Esophagus muscularis mucosa (tissue), 4 donors: Measurements from ENCODE around the gene UQCC2. TPM values are rescaled to one million over a fixed set of nuclear protein-coding genes. Genes with fewer than 3 reads are reported as not detected.

Experiments
- DNase-seq: peaks from one replicate; pipeline ENCODE4 v3.0.0-alpha.2; 2017; ENCODE audit errors: extremely low spot score
- H3K27ac ChIP-seq, 4 donors: fragments of 200-600 bp; sonication (generic); replicated peaks in 1 of 4; 1 replicate in 3 of 4; 2 replicates in 1 of 4; pipeline ENCODE4 v1.5.1; 2016 to 2019; ENCODE audit warnings: mild to moderate bottlenecking in 1 of 4
- H3K27me3 ChIP-seq, 4 donors: fragments of 200-600 bp; sonication (generic); one replicate each; pipeline versions ENCODE4 v1.5.1 to v1.6.0; 2016 to 2019
- H3K36me3 ChIP-seq, 4 donors: fragments of 200-600 bp; sonication (generic); one replicate each; pipeline ENCODE4 v1.5.1; 2016 to 2019
- H3K4me1 ChIP-seq, 4 donors: fragments of 200-600 bp; sonication (generic); one replicate each; pipeline ENCODE4 v1.5.1; 2016 to 2019
- H3K4me3 ChIP-seq, 4 donors: fragments of 200-600 bp; sonication (generic); 1 replicate in 2 of 4; 2 replicates in 2 of 4; pipeline ENCODE4 v1.5.1; 2016 to 2019; ENCODE audit warnings: mild to moderate bottlenecking in 4 of 4, moderate library complexity in 1 of 4
- H3K9me3 ChIP-seq, 4 donors: fragments of 200-600 bp; sonication (generic); 1 replicate in 3 of 4; 2 replicates in 1 of 4; pipeline ENCODE4 v1.5.1; 2016 to 2019
- EP300 ChIP-seq: sonication (generic); formaldehyde crosslinking; IDR thresholded peaks from one replicate; pipeline ENCODE4 v1.6.1; 2017; ENCODE audit warnings: antibody characterized with exemption
- POLR2A ChIP-seq: fragments of 450-650 bp; IDR thresholded peaks from one replicate; pipeline ENCODE4 v1.6.1; 2017; ENCODE audit warnings: antibody characterized with exemption, moderate library complexity, mild to moderate bottlenecking, low read depth
- POLR2AphosphoS5 ChIP-seq, 2 donors: sonication (generic); formaldehyde crosslinking; IDR thresholded peaks; one replicate each; pipeline ENCODE4 v1.6.1; 2017; ENCODE audit warnings: antibody characterized with exemption in 2 of 2
- WGBS: methylation state at CpG from one replicate; pipeline ENCODE4 v1.1.5; 2018; 5-methylcytosine and 5-hydroxymethylcytosine counted together
- intact Hi-C: fragments of 100-400 bp; cut with DNase I; formaldehyde crosslinking; loops from one replicate; pipeline ENCODE4 v1.15.1; 2023
- total RNA-seq, 4 donors: library from RNA; depleted of rRNA; stranded (reverse); fragments of >200 nt; gene quantifications; one replicate each; pipeline versions ENCODE4 v1.1.0 to v1.2.1, GENCODE V29; 2016
- TF ChIP-seq, protein P1 (sequence below), 3 experiments: fragments of 200-600 bp in 2 of 3; fragments of 450-650 bp in 1 of 3; sonication (generic) in 2 of 3; IDR thresholded peaks; one replicate each; pipeline ENCODE4 v1.5.1; 2017 to 2019; ENCODE audit warnings: antibody characterized with exemption in 3 of 3, mild to moderate bottlenecking in 2 of 3, moderate library complexity in 1 of 3

Gene UQCC2
- total RNA-seq, 4 donors from 2014 or later: 9.4 to 22.2 (median 14.7) TPM

DNA sequence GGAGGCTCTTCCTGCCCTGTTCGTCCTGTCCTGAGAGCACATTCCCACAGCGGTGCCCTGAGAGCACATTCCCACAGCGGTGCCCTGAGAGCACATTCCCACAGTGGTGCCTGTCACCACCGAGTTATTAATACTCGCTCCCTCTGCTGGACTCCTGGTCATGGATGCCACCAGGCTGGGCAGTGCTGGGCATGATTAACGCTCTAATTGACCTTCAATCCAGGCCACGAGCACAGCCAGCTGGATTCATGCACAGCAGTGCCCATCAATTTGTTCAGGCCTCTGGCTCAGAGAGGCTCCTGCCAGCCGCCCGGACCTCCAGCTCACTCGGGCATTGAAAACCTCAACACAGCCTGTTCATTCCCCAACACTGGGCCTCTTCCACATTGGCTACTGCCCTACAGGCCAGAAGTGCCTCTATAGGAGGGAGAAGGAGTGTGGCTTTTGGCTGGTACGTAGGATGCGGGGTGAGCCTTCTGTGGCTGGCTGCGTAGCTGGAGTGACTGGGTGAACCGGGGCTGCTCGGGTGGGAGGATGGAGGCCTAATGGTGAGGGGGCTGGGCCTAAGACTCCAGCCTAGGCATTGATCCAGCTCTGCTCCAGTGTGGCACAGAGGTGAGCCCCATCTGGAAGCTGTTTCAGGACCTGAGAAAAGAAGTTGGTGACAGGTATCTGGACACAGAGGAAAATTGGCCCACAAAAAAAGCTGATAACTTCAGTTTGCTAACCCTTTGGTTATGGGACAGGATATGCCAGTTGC, 25.9 kb upstream of the UQCC2 start:
- no peak for TF ChIP-seq EP300
- TF ChIP-seq, protein P1, sequence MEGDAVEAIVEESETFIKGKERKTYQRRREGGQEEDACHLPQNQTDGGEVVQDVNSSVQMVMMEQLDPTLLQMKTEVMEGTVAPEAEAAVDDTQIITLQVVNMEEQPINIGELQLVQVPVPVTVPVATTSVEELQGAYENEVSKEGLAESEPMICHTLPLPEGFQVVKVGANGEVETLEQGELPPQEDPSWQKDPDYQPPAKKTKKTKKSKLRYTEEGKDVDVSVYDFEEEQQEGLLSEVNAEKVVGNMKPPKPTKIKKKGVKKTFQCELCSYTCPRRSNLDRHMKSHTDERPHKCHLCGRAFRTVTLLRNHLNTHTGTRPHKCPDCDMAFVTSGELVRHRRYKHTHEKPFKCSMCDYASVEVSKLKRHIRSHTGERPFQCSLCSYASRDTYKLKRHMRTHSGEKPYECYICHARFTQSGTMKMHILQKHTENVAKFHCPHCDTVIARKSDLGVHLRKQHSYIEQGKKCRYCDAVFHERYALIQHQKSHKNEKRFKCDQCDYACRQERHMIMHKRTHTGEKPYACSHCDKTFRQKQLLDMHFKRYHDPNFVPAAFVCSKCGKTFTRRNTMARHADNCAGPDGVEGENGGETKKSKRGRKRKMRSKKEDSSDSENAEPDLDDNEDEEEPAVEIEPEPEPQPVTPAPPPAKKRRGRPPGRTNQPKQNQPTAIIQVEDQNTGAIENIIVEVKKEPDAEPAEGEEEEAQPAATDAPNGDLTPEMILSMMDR (IDR thresholded peaks at IDR 0.05): no peak
- no peak for TF ChIP-seq POLR2A
- TF ChIP-seq POLR2AphosphoS5 (IDR thresholded peaks at IDR 0.05): no peak
- peaks cover 0 to 47% (median 0%) of the 10 kb centered on the region in 4 donors for H3K36me3 ChIP-seq
- WGBS: 87% methylated on average over 14 of the region's 15 CpGs

DNA sequence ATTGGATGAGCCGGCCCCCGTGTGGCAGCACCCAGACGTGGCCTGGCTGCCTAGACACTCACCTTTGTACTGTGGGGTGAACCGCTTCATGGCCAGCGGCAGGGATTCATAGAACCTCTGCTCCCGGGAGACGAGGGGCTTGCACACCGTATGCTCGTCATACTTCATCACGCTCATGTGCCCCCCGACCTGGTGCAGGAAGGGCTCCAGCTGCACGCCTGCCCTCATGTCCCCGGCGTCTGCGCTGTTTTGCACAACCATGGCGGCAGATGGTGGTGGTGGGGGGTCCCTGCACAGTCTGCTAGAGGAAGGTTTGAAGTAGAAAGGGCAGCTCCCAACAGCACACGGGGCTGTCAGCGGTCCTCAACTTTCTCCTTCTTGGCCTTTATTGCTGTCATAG, 23.7 kb upstream of the UQCC2 start:
- H3K27ac ChIP-seq: no peak overlapping the region
- 86% methylated on average over 12 of the region's 18 CpGs for WGBS
- no peak for DNase-seq
- peaks cover 0 to 50% (median 0%) of the 10 kb centered on the region in 4 donors for H3K36me3 ChIP-seq
- no peaks in the 10 kb centered on the region for H3K9me3 ChIP-seq
- H3K27me3 ChIP-seq: no peaks in the 10 kb centered on the region
- TF ChIP-seq, protein P1 (IDR thresholded peaks at IDR 0.05): no peak
- TF ChIP-seq POLR2AphosphoS5 (IDR thresholded peaks at IDR 0.05): no peak
- TF ChIP-seq EP300: no peak
- no peak for TF ChIP-seq POLR2A
- no peak overlapping the region for H3K4me3 ChIP-seq
- H3K4me1 ChIP-seq: peaks cover 0 to 55% (median 0%) of the 10 kb centered on the region in 4 donors
- intact Hi-C loops: no loop called here

More for the DNA sequence above, 25.9 kb upstream of the UQCC2 start:
- intact Hi-C loops: no loop called here
- Histone ChIP-seq H3K4me1 (peaks cover 0 to 49% (median 0%) of the 10 kb centered on the region in 4 donors), H3K9me3 (no peaks in the 10 kb centered on the region), H3K4me3 (no peak overlapping the region), H3K27me3 (peaks cover 0 to 6% (median 0%) of the 10 kb centered on the region in 4 donors), H3K27ac (no peak overlapping the region)
- DNase-seq: no peak

DNA sequence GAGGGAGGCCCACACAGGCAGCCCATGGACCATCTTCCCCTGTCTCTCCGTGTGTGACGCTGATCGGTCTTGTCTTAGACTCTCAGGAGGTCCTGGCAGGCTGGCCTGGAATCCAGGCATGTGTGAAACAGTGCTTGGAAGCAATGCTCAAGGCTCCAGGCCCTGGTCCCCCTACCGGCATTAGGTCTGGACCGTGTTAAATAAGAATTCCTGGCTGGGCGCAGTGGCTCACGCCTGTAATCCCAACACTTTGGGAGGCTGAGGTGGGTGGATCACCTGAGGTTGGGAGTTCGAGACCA, 22.2 kb upstream of the UQCC2 start:
- no peak for DNase-seq
- peaks cover 0 to 55% (median 0%) of the 10 kb centered on the region in 4 donors for H3K4me1 ChIP-seq
- H3K4me3 ChIP-seq: no peak overlapping the region
- intact Hi-C loops: no loop called here
- no peaks in the 10 kb centered on the region for H3K27me3 ChIP-seq
- no peaks in the 10 kb centered on the region for H3K9me3 ChIP-seq
- TF ChIP-seq EP300 (no peak), POLR2AphosphoS5 (IDR thresholded peaks at IDR 0.05) (no peak), POLR2A (no peak)
- TF ChIP-seq, protein P1 (IDR thresholded peaks at IDR 0.05): no peak
- 93% methylated on average over 8 of the region's 8 CpGs for WGBS
- H3K36me3 ChIP-seq: peaks cover 0 to 44% (median 0%) of the 10 kb centered on the region in 4 donors
- no peak overlapping the region for H3K27ac ChIP-seq

DNA sequence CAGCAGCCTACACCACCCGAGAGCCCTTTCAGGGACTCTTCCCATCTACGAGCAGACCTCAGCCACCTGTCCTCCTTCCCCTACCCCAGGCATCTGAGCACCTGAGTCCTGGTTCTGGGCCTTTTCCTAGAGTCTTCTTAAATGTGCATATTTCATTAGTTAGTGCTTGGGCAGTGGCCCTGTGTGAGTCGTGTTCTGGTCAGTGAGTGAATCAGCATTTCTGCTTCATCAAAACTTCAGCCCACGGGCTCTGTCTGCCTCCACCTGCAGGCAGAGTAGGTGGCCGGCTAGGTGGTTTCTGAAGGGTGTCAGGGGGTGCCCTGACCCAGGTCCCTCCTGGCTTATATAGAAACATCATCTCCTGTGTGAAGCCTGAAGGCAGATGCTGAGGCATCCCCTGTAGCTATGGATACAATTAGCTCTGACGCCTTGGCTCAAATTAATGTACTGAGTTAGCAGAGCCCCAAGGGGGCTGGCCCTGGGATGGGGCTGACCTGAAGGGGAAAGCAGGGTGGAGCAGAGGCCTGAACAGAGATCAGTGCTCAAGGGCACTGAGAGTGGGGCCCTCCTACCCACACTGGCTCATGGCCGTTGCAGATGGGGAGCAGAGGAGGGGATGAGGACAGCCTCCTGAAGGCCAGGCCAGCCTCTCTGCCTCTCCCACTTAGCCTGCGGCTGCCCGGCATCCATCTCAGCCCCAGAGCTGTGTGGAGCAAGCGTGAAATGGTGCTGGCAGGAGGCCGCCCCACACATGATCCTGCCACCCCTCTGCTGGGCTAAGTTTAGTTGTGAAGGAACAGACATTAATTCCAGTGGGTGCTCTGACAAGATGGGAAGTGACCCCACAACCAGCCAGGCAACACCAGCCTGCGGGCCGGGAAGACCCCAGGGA, 21.6 kb upstream of the UQCC2 start:
- Histone ChIP-seq H3K27me3 (no peaks in the 10 kb centered on the region), H3K9me3 (no peaks in the 10 kb centered on the region), H3K27ac (no peak overlapping the region), H3K4me3 (no peak overlapping the region), H3K36me3 (peaks cover 0 to 38% (median 0%) of the 10 kb centered on the region in 4 donors), H3K4me1 (peaks cover 0 to 54% (median 0%) of the 10 kb centered on the region in 4 donors)
- 95% methylated on average over 4 of the region's 13 CpGs for WGBS
- no peak for DNase-seq
- intact Hi-C loops: no loop called here
- no peak for TF ChIP-seq POLR2A
- no peak for TF ChIP-seq EP300
- TF ChIP-seq, protein P1 (IDR thresholded peaks at IDR 0.05): no peak
- no peak for TF ChIP-seq POLR2AphosphoS5 (IDR thresholded peaks at IDR 0.05)
